Effector memory CD8-positive, alpha-beta T cell (primary cell): ENCODE results near the gene NUPR2.
"Not testable (repeated sequence)": the region's sequence is repeated elsewhere in the genome, so short reads cannot be mapped to it uniquely, and the experiment has no call there.

ENCODE experiments used
- ATAC-seq: fragments of 150-1000 bp; cut with Tn5 transposase; replicated peaks from 2 replicates; pipeline ENCODE4 v1.10.0; 2021; ENCODE audit warnings: mild to moderate bottlenecking, moderate library complexity
- DNase-seq, 3 experiments: peaks; one replicate each; pipeline ENCODE4 v3.0.0; 2021
- H3K27ac Mint-ChIP-seq, 2 donors: one replicate each; pipeline ENCODE4 v1.8.0; 2022; ENCODE audit warnings: mild to moderate bottlenecking in 2 of 2, mixed read lengths in 2 of 2, moderate library complexity in 2 of 2
- H3K27me3 Mint-ChIP-seq, 2 donors: one replicate each; pipeline ENCODE4 v1.8.0; 2022; ENCODE audit warnings: mixed read lengths in 2 of 2
- H3K36me3 Mint-ChIP-seq: one replicate; pipeline ENCODE4 v1.8.0; 2022; ENCODE audit warnings: mild to moderate bottlenecking, moderate library complexity, mixed read lengths; ENCODE audit not compliant: insufficient read depth
- H3K4me1 Mint-ChIP-seq, 2 donors: one replicate each; pipeline ENCODE4 v1.8.0; 2022; ENCODE audit warnings: low read depth in 2 of 2, mixed read lengths in 2 of 2
- H3K4me3 Mint-ChIP-seq, 2 donors: one replicate each; pipeline ENCODE4 v1.8.0; 2022; ENCODE audit warnings: mild to moderate bottlenecking in 2 of 2, mixed read lengths in 2 of 2, moderate library complexity in 2 of 2
- H3K9me3 Mint-ChIP-seq, 2 donors: one replicate each; pipeline ENCODE4 v1.8.0; 2022; ENCODE audit warnings: mixed read lengths in 2 of 2

Gene NUPR2

DNA sequence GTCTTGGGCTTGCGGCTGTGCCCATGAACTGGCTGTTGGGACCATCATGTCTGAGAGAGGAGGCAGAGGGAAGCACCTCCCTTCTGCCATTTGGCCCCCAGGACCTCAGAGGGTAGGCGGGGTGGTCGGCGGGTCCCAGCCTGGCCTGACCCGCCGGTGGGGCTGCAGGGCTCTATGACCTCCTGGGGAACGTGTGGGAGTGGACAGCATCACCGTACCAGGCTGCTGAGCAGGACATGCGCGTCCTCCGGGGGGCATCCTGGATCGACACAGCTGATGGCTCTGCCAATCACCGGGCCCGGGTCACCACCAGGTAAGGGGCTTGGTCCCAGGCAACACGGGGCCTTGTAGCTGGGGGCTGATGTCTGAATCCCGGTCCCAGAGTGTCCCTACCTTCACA, 38.0 kb downstream of the NUPR2 start:
- ATAC-seq (no peak), DNase-seq (no peak)
- Mint-ChIP-seq H3K4me1 (peaks cover 4 to 5% of the 10 kb centered on the region in 2 donors), H3K27ac (peak overlapping the region in 1 of 2 donors; percentile 84), H3K9me3 (no peaks in the 10 kb centered on the region), H3K4me3 (no peak overlapping the region), H3K36me3 (peaks cover 27% of the 10 kb centered on the region), H3K27me3 (no peaks in the 10 kb centered on the region)

GRCh38 chr7:56077681-56078080, 38.5 kb downstream of the NUPR2 start:
- ATAC-seq = no peak

DNA sequence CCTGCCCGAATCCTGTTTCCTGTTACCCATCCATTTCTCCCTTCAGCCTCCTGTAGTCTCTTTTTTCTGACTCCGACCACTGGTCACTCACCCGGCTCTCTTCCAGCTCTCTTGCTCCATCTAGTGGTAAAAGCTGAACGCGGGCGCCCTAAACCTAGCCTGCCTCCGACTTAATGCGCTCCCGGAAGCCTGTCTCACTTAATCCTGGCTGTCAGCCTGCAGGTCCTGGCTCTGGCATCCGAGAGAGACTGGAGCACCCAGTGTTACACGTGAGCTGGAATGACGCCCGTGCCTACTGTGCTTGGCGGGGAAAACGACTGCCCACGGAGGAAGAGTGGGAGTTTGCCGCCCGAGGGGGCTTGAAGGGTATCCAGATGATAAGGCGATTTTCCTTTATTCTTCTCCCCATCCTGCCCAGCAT, 41.8 kb downstream of the NUPR2 start:
- no peaks in the 10 kb centered on the region for H3K9me3 Mint-ChIP-seq
- ATAC-seq (peak; percentile 93), DNase-seq (peak; percentile 57 to 71 (median 69))
- no peaks in the 10 kb centered on the region for H3K27me3 Mint-ChIP-seq
- H3K4me3 Mint-ChIP-seq = no peak overlapping the region
- H3K27ac Mint-ChIP-seq = no peak overlapping the region
- H3K4me1 Mint-ChIP-seq = peaks cover 4 to 5% of the 10 kb centered on the region in 2 donors
- peaks cover 44% of the 10 kb centered on the region for H3K36me3 Mint-ChIP-seq

More at GRCh38 chr7:56077681-56078080, 38.5 kb downstream of the NUPR2 start:
- Mint-ChIP-seq H3K27ac (no peak overlapping the region), H3K9me3 (no peaks in the 10 kb centered on the region), H3K27me3 (no peaks in the 10 kb centered on the region), H3K4me1 (peaks cover 4 to 5% of the 10 kb centered on the region in 2 donors), H3K36me3 (peaks cover 29% of the 10 kb centered on the region), H3K4me3 (no peak overlapping the region)
- DNase-seq = no peak

DNA sequence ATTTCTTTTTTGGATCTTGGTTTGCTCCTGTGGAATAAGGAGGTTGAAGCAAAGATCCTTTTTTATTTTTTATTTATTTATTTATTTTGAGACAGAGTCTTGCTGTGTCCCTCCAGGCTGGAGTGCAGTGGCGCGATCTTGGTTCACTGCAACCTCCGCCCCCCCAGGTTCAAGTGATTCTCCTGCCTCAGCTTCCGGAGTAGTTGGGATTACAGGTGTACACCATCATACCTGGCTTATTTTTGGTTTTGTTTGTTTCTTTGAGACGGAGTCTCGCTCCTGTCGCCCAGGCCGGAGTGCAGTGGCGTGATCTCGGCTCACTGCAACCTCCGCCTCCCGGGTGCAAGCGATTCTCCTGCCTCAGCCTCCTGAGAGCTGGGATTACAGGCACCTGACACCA, 49.8 kb downstream of the NUPR2 start:
- not testable (repeated sequence) for H3K4me3 Mint-ChIP-seq

More for the DNA sequence above, 49.8 kb downstream of the NUPR2 start:
- not testable (repeated sequence) for ATAC-seq, H3K27ac Mint-ChIP-seq, H3K27me3 Mint-ChIP-seq, H3K9me3 Mint-ChIP-seq, DNase-seq
- H3K4me1 Mint-ChIP-seq = peaks cover 18 to 29% of the 10 kb centered on the region in 2 donors
- H3K36me3 Mint-ChIP-seq = peaks cover 73% of the 10 kb centered on the region
